Hepatocyte (in vitro differentiated cells): ENCODE results near the gene FUBP3. TPM values are rescaled to one million over a fixed set of nuclear protein-coding genes. Genes with fewer than 3 reads are reported as not detected.
A peak's percentile ranks its signal among the peaks of the same experiment; 100 is the strongest.

Source experiments
- DNase-seq: peaks from one replicate; pipeline ENCODE4 v3.0.0-alpha.2; 2016; ENCODE audit warnings: low spot score
- H2AFZ ChIP-seq: fragments of 200-600 bp; sonication (generic); 2 replicates; pipeline ENCODE4 v1.6.0; 2016; ENCODE audit warnings: antibody characterized with exemption, mild to moderate bottlenecking
- H3K27ac ChIP-seq: fragments of 200-600 bp; sonication (generic); 2 replicates; pipeline ENCODE4 v1.5.1; 2016; ENCODE audit warnings: mild to moderate bottlenecking
- H3K27me3 ChIP-seq: fragments of 200-600 bp; sonication (generic); 2 replicates; pipeline ENCODE4 v1.6.1; 2016
- H3K36me3 ChIP-seq: fragments of 200-600 bp; sonication (generic); replicated peaks from 2 replicates; pipeline ENCODE4 v1.5.1; 2016; ENCODE audit warnings: low read depth; ENCODE audit not compliant: insufficient read depth
- H3K4me1 ChIP-seq: fragments of 200-600 bp; sonication (generic); 2 replicates; pipeline ENCODE4 v1.5.1; 2016; ENCODE audit warnings: mild to moderate bottlenecking, moderate library complexity; ENCODE audit not compliant: insufficient read depth
- H3K4me2 ChIP-seq: fragments of 200-600 bp; sonication (generic); 2 replicates; pipeline ENCODE4 v1.6.0; 2016
- H3K4me3 ChIP-seq: fragments of 200-600 bp; sonication (generic); 2 replicates; pipeline ENCODE4 v1.5.1; 2016; ENCODE audit warnings: mild to moderate bottlenecking
- H3K79me2 ChIP-seq: fragments of 200-600 bp; sonication (generic); 2 replicates; pipeline ENCODE4 v1.6.0; 2017; ENCODE audit warnings: mild to moderate bottlenecking
- H3K9me2 ChIP-seq: fragments of 200-600 bp; sonication (generic); replicated peaks from 2 replicates; pipeline ENCODE4 v1.6.0; 2017; ENCODE audit warnings: mild to moderate bottlenecking; ENCODE audit not compliant: insufficient read depth
- H3K9me3 ChIP-seq: fragments of 200-600 bp; sonication (generic); 2 replicates; pipeline ENCODE4 v1.5.1; 2016; ENCODE audit warnings: low read depth, mild to moderate bottlenecking
- H4K20me1 ChIP-seq: fragments of 200-600 bp; sonication (generic); 2 replicates; pipeline ENCODE4 v1.6.0; 2016; ENCODE audit warnings: mild to moderate bottlenecking; ENCODE audit not compliant: insufficient read depth, poor library complexity, severe bottlenecking
- EZH2 ChIP-seq: fragments of 200-600 bp; sonication (generic); IDR thresholded peaks from 2 replicates; pipeline ENCODE4 v1.6.1; 2016; ENCODE audit warnings: antibody characterized with exemption, mild to moderate bottlenecking, borderline replicate concordance
- EZH2phosphoT487 ChIP-seq: fragments of 200-600 bp; sonication (generic); IDR thresholded peaks from one replicate; pipeline ENCODE4 v1.6.1; 2018; ENCODE audit warnings: antibody characterized with exemption, mild to moderate bottlenecking, low read depth, moderate library complexity; ENCODE audit not compliant: unreplicated experiment, severe bottlenecking
- WGBS: methylation state at CpG from one replicate; pipeline ENCODE4 v1.1.6; 2016; ENCODE audit warnings: low lambda C conversion rate; ENCODE audit errors: missing lambda C conversion rate; 5-methylcytosine and 5-hydroxymethylcytosine counted together
- polyA plus RNA-seq: library from polyadenylated mRNA; unstranded; fragments of >200 nt; fragmentation: Nextera tagmentation; extraction: Ambion mirVana; gene quantifications from 2 replicates; pipeline ENCODE4 v1.2.1, GENCODE V29; 2016
- total RNA-seq: library from RNA; depleted of rRNA; stranded (reverse); fragments of >200 nt; gene quantifications from 2 replicates; pipeline ENCODE4 v1.2.3, GENCODE V29; 2014
- TF ChIP-seq, protein P1 (sequence below): fragments of 200-600 bp; sonication (generic); IDR thresholded peaks from 2 replicates; pipeline ENCODE4 v1.5.1; 2016; ENCODE audit warnings: antibody characterized with exemption, mild to moderate bottlenecking; ENCODE audit not compliant: poor library complexity

FUBP3 gene
- total and polyA plus RNA-seq, 2 experiments from 2014 or later, result 55.1 to 56.1 TPM

DNA sequence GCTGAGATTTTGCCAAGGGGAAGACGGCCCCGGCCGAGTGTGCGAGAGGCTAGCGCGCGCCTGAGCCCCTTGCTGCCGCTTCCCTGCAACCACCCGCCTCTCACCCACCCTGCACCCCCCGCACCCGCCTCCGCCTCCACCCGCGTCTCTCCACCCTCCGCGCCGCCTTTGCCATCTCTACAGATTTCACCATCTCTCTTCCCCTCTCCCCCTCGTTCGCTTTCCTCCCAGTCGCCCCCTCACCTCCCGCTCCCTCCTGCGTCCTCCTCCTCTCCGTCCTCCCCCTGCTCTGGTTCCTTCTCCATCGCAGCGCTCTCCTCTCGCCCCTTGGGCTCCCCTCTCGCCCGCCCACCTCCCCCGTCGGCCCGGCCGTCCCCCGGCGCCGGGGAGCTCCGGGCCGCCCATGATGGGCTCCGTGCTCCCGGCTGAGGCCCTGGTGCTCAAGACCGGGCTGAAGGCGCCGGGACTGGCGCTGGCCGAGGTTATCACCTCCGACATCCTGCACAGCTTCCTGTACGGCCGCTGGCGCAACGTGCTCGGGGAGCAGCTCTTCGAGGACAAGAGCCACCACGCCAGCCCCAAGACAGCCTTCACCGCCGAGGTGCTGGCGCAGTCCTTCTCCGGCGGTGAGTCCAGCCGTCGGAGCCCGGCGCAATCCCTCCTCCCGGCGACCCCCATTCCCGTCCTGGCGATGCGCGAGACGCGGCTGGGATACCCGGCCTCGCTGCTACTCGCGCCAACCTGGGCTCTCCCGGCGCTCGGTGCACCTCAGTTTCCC lies 85.1 kb downstream of the FUBP3 start, which contains the start of gene PRDM12:
TSS of gene PRDM12 (plus strand) at position 344 of the 778 bp plus-strand sequence. CDS start at position 404, 60 bp downstream.
- Histone ChIP-seq H3K4me2 (peak within 1 kb of the TSS; percentile 66), H3K79me2 (no peaks in the 10 kb centered on the region), H3K4me1 (peaks cover 23% of the 10 kb centered on the region), H3K27me3 (peaks cover 91% of the 10 kb centered on the region), H3K27ac (no peak within 1 kb of the TSS), H3K36me3 (no peaks in the 10 kb centered on the region), H4K20me1 (no peaks in the 10 kb centered on the region), H2AFZ (peak within 1 kb of the TSS; percentile 78), H3K9me2 (no peaks in the 10 kb centered on the region), H3K9me3 (no peaks in the 10 kb centered on the region), H3K4me3 (no peak within 1 kb of the TSS)
- 2% methylated on average over 40 of the region's 76 CpGs for WGBS
- no peak for DNase-seq
- peak; percentile 97 for TF ChIP-seq EZH2phosphoT487
- TF ChIP-seq EZH2, result no peak
- TF ChIP-seq, protein P1, sequence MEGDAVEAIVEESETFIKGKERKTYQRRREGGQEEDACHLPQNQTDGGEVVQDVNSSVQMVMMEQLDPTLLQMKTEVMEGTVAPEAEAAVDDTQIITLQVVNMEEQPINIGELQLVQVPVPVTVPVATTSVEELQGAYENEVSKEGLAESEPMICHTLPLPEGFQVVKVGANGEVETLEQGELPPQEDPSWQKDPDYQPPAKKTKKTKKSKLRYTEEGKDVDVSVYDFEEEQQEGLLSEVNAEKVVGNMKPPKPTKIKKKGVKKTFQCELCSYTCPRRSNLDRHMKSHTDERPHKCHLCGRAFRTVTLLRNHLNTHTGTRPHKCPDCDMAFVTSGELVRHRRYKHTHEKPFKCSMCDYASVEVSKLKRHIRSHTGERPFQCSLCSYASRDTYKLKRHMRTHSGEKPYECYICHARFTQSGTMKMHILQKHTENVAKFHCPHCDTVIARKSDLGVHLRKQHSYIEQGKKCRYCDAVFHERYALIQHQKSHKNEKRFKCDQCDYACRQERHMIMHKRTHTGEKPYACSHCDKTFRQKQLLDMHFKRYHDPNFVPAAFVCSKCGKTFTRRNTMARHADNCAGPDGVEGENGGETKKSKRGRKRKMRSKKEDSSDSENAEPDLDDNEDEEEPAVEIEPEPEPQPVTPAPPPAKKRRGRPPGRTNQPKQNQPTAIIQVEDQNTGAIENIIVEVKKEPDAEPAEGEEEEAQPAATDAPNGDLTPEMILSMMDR, result no peak

DNA sequence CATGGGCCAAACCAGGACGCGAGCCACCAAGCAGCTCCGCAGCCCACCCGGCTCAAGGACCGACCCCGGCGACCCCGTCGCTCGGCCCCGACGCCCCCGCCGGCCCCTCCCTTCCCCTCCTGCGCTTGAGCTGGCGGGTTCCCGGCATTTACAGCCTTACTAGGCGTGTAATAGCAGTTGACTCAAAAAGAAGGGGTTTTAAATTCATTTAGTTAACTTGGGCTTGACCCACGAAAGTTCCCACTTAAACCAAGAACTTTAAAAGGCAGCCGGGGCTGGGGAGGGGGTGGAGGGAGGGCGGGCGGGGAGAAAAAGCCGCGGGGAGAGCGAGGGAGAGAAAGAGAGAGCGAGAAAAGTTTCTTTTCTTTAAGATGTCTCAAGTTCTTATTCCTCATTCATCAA lies 85.7 kb downstream of the FUBP3 start:
- H4K20me1 ChIP-seq, result no peaks in the 10 kb centered on the region
- DNase-seq, result no peak
- H3K36me3 ChIP-seq, result no peaks in the 10 kb centered on the region
- no peaks in the 10 kb centered on the region for H3K79me2 ChIP-seq
- 9% methylated on average over 7 of the region's 26 CpGs for WGBS
- peaks cover 23% of the 10 kb centered on the region for H3K4me1 ChIP-seq
- no peak overlapping the region for H3K27ac ChIP-seq
- H2AFZ ChIP-seq, result peak overlapping the region; percentile 40
- TF ChIP-seq, protein P1, result no peak
- peak; percentile 99 for TF ChIP-seq EZH2
- H3K9me3 ChIP-seq, result no peaks in the 10 kb centered on the region
- H3K4me3 ChIP-seq, result no peak overlapping the region
- H3K4me2 ChIP-seq, result peak overlapping the region; percentile 66
- H3K9me2 ChIP-seq, result no peaks in the 10 kb centered on the region
- peaks cover 86% of the 10 kb centered on the region for H3K27me3 ChIP-seq

DNA sequence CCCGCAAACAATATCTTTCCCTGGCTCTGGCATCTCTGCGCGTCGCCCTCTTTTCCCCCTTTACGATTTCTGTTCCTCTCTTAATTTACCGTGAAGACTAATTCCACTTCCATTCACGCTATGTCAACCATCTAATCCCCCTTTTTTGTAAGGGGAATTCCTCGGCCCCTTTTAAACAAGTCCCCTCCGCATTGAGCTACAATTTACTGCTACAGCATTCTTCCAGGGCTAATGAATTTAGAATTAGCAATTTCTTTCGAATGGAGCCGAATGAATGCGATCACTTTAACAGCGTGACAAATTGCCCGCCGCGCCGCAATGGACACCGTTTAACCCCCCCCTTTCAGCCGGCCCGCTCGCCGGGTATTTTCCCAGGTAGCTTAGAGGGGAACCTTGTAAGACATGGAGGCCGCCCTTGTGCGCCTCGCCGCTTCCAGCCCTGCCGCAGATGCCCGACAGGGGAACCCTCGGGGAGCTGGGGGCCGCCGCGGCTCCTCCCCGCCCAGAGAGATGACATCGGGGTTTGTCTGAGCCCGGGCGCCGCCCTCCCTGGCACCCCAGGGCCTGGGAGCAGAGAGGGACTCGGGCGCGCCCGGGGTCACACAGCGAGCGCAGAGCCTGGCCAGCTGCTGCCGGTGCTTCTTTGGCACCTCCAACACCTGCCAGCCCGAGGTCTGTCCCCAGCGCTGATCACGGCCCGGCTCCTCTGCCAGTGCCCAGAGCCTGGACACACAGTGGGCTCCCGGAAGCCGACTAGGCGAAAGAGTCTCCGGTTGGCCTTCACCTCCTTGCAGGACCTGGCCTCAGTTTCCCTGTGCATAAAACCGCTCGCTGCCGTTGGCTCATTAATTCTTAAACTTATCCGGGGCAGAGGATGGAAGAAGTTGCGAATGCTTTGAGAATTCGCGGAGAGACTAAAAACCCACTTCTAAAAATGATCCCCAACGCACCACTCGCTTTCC lies 86.3 kb downstream of the FUBP3 start:
- Histone ChIP-seq H2AFZ (peak overlapping the region; percentile 40), H3K27ac (no peak overlapping the region), H3K9me2 (no peaks in the 10 kb centered on the region), H3K4me1 (peaks cover 18% of the 10 kb centered on the region), H3K27me3 (peaks cover 80% of the 10 kb centered on the region), H3K36me3 (no peaks in the 10 kb centered on the region), H3K79me2 (no peaks in the 10 kb centered on the region), H4K20me1 (no peaks in the 10 kb centered on the region), H3K4me2 (peak overlapping the region; percentile 29), H3K9me3 (no peaks in the 10 kb centered on the region), H3K4me3 (no peak overlapping the region)
- TF ChIP-seq EZH2phosphoT487 (peak; percentile 98), EZH2 (peak; percentile 100)
- TF ChIP-seq, protein P1, result no peak
- 6% methylated on average over 60 of the region's 61 CpGs for WGBS
- DNase-seq, result no peak
